Activated CD4-positive, alpha-beta T cell treated with anti-CD3 and anti-CD28 coated beads for 36 hours (primary cell): ENCODE data around the gene SLC24A3. TPM values are rescaled to one million over a fixed set of nuclear protein-coding genes. Genes with fewer than 3 reads are reported as not detected.

ENCODE experiments used
- ATAC-seq: fragments of 200-7000 bp; cut with Tn5 transposase; one replicate; pipeline ENCODE4 v1.10.0; 2021; ENCODE audit warnings: mild to moderate bottlenecking, moderate library complexity
- CTCF ChIA-PET: fragments of 350-600 bp; sonication (Branson Sonifier 250); formaldehyde crosslinking; loops from one replicate; lab custom pipeline; 2021; ENCODE audit warnings: antibody characterized with exemption; lab: Charles Lee
- POLR2A ChIA-PET: fragments of 350-600 bp; sonication (Branson Sonifier 250); formaldehyde crosslinking; loops from one replicate; lab custom pipeline; 2021; ENCODE audit warnings: antibody characterized with exemption, inconsistent platforms; lab: Charles Lee
- DNase-seq: peaks from one replicate; pipeline ENCODE4 v3.0.0-alpha.2; 2020
- H3K27ac Mint-ChIP-seq: one replicate; pipeline ENCODE4 v1.8.0; 2021; ENCODE audit warnings: mixed read lengths
- H3K27me3 Mint-ChIP-seq: one replicate; pipeline ENCODE4 v1.8.0; 2021; ENCODE audit warnings: mixed read lengths
- H3K36me3 Mint-ChIP-seq: one replicate; pipeline ENCODE4 v1.8.0; 2021; ENCODE audit warnings: low read depth, mixed read lengths
- H3K4me1 Mint-ChIP-seq: one replicate; pipeline ENCODE4 v1.8.0; 2021; ENCODE audit warnings: mixed read lengths
- H3K4me3 Mint-ChIP-seq: one replicate; pipeline ENCODE4 v1.8.0; 2021; ENCODE audit warnings: mild to moderate bottlenecking, moderate library complexity, mixed read lengths
- H3K9me3 Mint-ChIP-seq: one replicate; pipeline ENCODE4 v1.8.0; 2021; ENCODE audit warnings: low read depth, mixed read lengths
- intact Hi-C, 2 experiments: fragments of 100-400 bp; cut with DNase I in 1 of 2; cut with micrococcal nuclease in 1 of 2; formaldehyde crosslinking; loops; one replicate each; pipeline versions ENCODE4 v1.14.2 to v1.15.1; 2022 to 2024; cut with DNase I, micrococcal nuclease
- total RNA-seq, 2 experiments: library from RNA; stranded (reverse); gene quantifications; one replicate each; pipeline ENCODE4 v1.2.3, GENCODE V29; 2021

The SLC24A3 gene
- total RNA-seq, 2 experiments from 2014 or later = not detected

DNA sequence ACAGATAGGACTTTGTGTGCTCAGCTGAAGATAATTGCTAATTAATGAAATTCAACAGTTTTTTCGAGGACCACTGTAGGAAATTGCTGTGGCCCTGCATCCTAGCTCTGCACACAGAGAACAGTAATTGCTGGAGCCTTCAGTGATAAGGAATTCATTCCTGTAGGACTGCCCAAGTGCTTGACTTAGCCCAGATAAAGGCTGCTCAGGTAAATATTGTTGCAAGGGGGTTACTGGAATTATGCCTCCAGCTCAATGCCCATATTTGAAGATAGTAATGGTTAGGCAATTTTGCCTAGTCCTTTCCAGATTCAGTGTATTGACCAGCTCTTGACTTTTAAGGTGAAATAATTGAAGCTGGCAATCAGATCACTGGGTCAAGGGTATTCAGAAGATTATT is 122.9 kb downstream of the SLC24A3 start:
- intact Hi-C loops = no loop called here
- no peak overlapping the region for H3K4me3 Mint-ChIP-seq
- ChIA-PET POLR2A (interaction anchor here (0.6 kb wide), 1 partner anchor 128 kb away, joined by 3 read pairs; no protein-coding TSS in a partner anchor), CTCF (no interaction called here)
- DNase-seq (no peak), ATAC-seq (no peak)
- H3K27ac Mint-ChIP-seq = no peak overlapping the region
- H3K4me1 Mint-ChIP-seq = no peaks in the 10 kb centered on the region
- H3K27me3 Mint-ChIP-seq = peaks cover 2% of the 10 kb centered on the region
- H3K9me3 Mint-ChIP-seq = no peaks in the 10 kb centered on the region
- H3K36me3 Mint-ChIP-seq = no peaks in the 10 kb centered on the region

DNA sequence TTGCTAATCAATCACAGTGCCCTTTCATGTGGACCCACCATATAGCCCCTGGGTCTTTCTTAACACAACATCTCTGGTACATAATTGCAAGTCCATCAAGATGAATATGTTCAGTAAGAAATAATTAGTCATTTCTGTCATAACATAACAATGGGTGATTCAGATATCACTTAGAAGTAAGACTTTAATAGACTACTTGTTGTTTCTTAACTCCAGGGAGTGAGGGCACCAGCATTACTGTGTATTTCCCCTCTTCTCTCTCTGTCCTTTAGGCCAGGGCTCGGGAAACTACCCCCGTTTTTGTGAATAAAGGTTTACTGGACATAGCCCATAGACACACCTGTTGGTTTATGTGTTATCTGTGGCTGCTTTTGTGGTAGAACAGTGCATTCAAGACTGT is 123.5 kb downstream of the SLC24A3 start:
- no peak overlapping the region for H3K27ac Mint-ChIP-seq
- CTCF ChIA-PET = no interaction called here
- no peak overlapping the region for H3K4me3 Mint-ChIP-seq
- intact Hi-C loops = no loop called here
- no peaks in the 10 kb centered on the region for H3K36me3 Mint-ChIP-seq
- H3K27me3 Mint-ChIP-seq = peaks cover 2% of the 10 kb centered on the region
- no peaks in the 10 kb centered on the region for H3K9me3 Mint-ChIP-seq
- ATAC-seq (no peak), DNase-seq (no peak)
- H3K4me1 Mint-ChIP-seq = no peaks in the 10 kb centered on the region
- POLR2A ChIA-PET = no interaction called here

DNA sequence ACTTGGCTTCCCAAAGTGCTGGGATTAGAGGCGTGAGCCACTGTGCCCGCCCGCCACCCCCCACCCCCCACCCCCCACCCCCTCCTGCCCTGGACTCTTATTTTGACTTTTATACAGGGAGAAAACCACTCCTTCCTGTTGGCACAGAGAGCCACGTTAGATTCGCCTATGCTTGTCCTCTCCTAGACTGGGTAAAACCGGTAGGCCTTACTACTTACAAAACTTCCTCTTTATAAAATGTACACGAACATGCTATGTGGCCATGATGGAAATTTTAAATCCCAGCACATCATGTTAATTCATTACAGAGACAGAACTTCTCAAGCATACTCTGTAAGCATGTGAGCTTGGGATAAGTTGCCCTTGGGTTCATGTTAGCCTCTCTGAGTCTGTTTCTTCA is 124.2 kb downstream of the SLC24A3 start:
- intact Hi-C loops = no loop called here
- no peaks in the 10 kb centered on the region for H3K36me3 Mint-ChIP-seq
- CTCF ChIA-PET = no interaction called here
- H3K27me3 Mint-ChIP-seq = peaks cover 2% of the 10 kb centered on the region
- no peaks in the 10 kb centered on the region for H3K4me1 Mint-ChIP-seq
- POLR2A ChIA-PET = no interaction called here
- H3K27ac Mint-ChIP-seq = no peak overlapping the region
- H3K4me3 Mint-ChIP-seq = no peak overlapping the region
- no peak for DNase-seq
- no peaks in the 10 kb centered on the region for H3K9me3 Mint-ChIP-seq
- ATAC-seq = no peak

DNA sequence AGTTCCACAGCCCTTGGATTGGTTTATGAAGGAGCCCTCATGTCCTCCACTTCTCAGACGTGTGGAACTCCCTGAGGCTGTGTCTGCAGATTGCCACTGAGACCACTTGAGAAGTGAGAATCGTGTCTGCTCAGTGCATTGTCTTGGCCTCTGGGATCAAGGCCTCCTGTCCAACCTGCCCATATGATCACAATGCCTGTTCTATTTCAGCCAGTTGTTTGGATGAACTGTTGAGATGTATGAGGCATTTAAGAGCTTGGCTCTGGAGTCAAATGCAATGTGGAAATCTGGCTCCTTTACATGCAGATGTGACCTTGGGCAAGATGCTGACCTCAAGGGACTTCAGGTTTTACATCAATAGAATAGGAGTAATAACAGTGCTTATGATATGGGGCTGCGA is 125.9 kb downstream of the SLC24A3 start:
- H3K9me3 Mint-ChIP-seq = no peaks in the 10 kb centered on the region
- ChIA-PET POLR2A (no interaction called here), CTCF (no interaction called here)

DNA sequence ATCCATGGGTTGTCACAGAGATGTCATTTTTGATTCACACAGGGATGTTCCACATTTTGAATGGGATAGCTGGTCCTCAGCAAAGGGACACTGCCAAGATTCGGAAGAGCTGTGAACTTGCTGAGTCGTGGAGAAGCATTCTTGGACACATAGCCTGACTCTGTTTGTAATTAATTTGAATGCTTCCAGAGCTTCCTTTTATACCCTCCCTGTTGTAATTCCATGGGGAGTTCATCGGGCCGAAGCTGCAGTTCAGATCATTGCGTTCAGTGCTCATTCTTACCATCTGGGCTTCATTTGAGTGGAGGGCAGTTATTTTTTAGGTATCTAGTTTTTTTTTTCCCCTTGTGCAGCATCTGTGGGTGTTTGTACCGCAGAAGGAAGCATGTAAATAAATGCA is 126.5 kb downstream of the SLC24A3 start:
- Mint-ChIP-seq H3K27me3 (peaks cover 3% of the 10 kb centered on the region), H3K9me3 (no peaks in the 10 kb centered on the region), H3K4me3 (no peak overlapping the region), H3K36me3 (no peaks in the 10 kb centered on the region), H3K27ac (no peak overlapping the region), H3K4me1 (no peaks in the 10 kb centered on the region)
- no peak for ATAC-seq
- POLR2A ChIA-PET = no interaction called here
- CTCF ChIA-PET = interaction anchor here (0.7 kb wide), 1 partner anchor 684 kb away, joined by 3 read pairs; no protein-coding TSS in a partner anchor
- no peak for DNase-seq
- intact Hi-C loops = no loop called here

More for the DNA sequence above, 125.9 kb downstream of the SLC24A3 start:
- no peak for DNase-seq
- no peak for ATAC-seq
- H3K27ac Mint-ChIP-seq = no peak overlapping the region
- peaks cover 2% of the 10 kb centered on the region for H3K27me3 Mint-ChIP-seq
- no peaks in the 10 kb centered on the region for H3K4me1 Mint-ChIP-seq
- no peak overlapping the region for H3K4me3 Mint-ChIP-seq
- intact Hi-C loops = no loop called here
- no peaks in the 10 kb centered on the region for H3K36me3 Mint-ChIP-seq

DNA sequence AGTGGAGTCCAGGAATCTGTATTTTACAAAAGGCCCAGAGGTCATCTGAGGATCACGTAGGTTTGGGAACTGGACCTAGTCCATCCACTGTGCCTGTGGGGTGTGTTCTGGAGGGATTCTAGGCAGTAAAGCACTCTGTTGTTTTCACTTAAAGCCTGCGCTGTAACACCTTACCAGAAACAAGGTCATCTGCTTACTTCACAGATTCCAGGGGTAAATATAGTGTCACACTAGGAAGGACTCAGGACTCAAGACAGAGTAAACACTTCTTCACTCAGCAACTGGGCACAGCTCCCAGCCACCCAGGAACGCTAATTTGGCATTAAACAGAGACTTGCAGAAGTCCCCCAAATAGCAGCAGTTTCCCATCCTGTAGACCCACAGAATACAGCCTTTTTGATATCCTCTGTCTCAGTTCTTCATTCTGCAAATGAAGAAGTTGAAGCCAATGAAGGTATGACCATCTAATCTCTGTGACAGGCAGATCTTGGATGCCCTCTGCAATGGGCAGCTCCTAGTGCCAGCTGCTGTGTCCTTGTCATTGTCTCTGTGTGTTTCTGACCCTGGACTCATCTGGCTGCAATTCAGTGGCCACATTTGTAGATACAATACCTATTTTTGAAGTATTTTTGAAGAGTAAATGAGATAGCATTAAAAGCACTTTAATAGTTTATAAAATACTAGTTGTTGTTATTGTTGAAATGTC is 129.1 kb downstream of the SLC24A3 start:
- Mint-ChIP-seq H3K4me1 (no peaks in the 10 kb centered on the region), H3K9me3 (no peaks in the 10 kb centered on the region), H3K36me3 (no peaks in the 10 kb centered on the region), H3K27me3 (peaks cover 3% of the 10 kb centered on the region), H3K27ac (no peak overlapping the region), H3K4me3 (no peak overlapping the region)
- DNase-seq = no peak
- CTCF ChIA-PET = no interaction called here
- POLR2A ChIA-PET = no interaction called here
- no peak for ATAC-seq
- intact Hi-C loops = no loop called here

DNA sequence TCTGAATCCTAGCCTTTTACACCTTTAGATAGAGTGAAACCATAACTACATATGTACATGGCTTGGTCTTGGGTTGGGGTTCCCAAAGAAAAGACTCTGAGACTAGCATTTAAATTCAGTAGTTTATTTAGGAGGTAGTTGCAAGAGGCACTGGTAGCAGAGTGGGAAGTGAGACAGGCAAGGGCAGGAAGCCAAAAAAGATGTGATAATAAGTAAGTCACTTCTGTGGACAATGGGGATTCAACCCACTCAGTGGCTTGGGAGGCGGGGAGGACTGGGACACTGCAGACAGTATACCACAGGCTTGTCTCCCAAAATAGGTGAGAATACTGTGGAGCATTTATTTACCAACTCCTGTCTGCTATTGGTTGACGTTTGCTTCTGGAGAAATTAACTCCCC is 131.9 kb downstream of the SLC24A3 start:
- ChIA-PET CTCF (no interaction called here), POLR2A (no interaction called here)
- DNase-seq (no peak), ATAC-seq (no peak)
- H3K27ac Mint-ChIP-seq = no peak overlapping the region
- no peaks in the 10 kb centered on the region for H3K4me1 Mint-ChIP-seq
- H3K9me3 Mint-ChIP-seq = no peaks in the 10 kb centered on the region
- H3K4me3 Mint-ChIP-seq = no peak overlapping the region
- no peaks in the 10 kb centered on the region for H3K36me3 Mint-ChIP-seq
- intact Hi-C loops = no loop called here
- H3K27me3 Mint-ChIP-seq = peaks cover 2% of the 10 kb centered on the region

DNA sequence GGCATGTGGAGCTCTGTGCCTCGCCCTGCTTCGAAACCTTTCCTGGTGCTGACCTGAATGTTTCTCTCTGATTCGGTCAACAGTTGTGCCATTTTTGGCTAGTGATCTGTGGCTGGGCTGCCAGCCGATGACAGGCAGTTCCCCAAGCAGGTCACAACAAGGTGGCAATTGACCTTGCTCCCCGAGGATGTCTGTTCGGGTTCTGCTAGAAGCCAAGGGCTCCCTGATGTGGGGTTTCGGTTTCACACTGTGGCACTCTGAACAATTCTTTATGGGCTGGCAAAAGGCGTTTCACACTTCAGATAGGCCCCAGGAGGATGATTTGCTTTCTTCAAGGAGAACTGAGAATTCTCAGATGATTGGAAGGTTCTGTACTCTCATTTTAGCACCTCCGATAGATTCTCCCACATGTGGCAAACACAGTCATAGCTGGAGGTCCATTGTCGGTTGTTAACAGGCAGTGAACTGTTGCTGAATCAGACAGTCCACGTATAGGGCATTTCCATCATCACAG is 135.6 kb downstream of the SLC24A3 start:
- ChIA-PET POLR2A (no interaction called here), CTCF (no interaction called here)
- intact Hi-C loops = no loop called here
- no peaks in the 10 kb centered on the region for H3K4me1 Mint-ChIP-seq
- DNase-seq (no peak), ATAC-seq (no peak)
- H3K27ac Mint-ChIP-seq = no peak overlapping the region
- H3K27me3 Mint-ChIP-seq = peaks cover 2% of the 10 kb centered on the region
- no peaks in the 10 kb centered on the region for H3K36me3 Mint-ChIP-seq
- no peak overlapping the region for H3K4me3 Mint-ChIP-seq
- no peaks in the 10 kb centered on the region for H3K9me3 Mint-ChIP-seq

DNA sequence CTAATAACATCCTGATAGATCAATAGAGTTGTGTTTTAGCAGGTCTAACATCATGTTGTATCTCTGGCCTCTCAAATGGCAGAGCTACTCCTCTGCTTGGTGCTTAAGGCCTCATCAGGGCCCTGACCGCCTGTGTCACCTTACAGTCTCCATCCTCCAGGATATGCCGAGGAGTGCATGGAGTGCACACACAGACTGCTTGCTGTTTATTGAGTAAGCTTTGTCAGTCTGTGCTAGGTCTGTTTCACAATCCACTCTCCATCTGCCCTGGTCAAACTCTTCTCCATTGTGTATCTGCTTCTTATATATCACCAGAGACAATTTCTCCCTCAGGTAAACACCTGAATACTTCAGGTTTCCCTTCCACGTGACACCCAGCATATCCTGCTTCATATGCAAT is 136.1 kb downstream of the SLC24A3 start:
- no peak overlapping the region for H3K4me3 Mint-ChIP-seq
- no peak for DNase-seq
- no peaks in the 10 kb centered on the region for H3K36me3 Mint-ChIP-seq
- ATAC-seq = no peak
- ChIA-PET POLR2A (no interaction called here), CTCF (no interaction called here)
- intact Hi-C loops = no loop called here
- no peak overlapping the region for H3K27ac Mint-ChIP-seq
- no peaks in the 10 kb centered on the region for H3K4me1 Mint-ChIP-seq
- H3K9me3 Mint-ChIP-seq = no peaks in the 10 kb centered on the region
- H3K27me3 Mint-ChIP-seq = no peaks in the 10 kb centered on the region

DNA sequence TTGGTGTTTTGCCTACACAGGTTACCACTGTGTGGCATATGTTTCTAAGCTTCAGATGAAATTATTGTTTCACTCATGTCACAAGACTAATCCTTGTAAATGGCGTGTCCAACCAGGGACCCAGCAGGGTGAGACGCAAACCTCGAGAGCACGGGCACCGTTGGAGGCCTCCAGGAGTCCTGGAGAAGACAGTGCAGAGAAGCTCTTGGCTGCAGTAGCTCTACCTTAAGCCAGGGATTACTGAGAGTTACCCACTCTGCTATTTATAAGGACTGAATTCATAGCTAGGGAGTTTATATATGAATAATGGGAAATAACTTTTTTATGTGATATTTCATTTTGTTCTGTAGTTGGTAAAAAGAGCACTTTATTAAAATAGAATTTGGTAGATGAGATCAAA is 137.4 kb downstream of the SLC24A3 start:
- no peak overlapping the region for H3K4me3 Mint-ChIP-seq
- intact Hi-C loops = no loop called here
- H3K36me3 Mint-ChIP-seq = no peaks in the 10 kb centered on the region
- ATAC-seq (no peak), DNase-seq (no peak)
- ChIA-PET CTCF (no interaction called here), POLR2A (no interaction called here)
- no peaks in the 10 kb centered on the region for H3K4me1 Mint-ChIP-seq
- no peak overlapping the region for H3K27ac Mint-ChIP-seq
- no peaks in the 10 kb centered on the region for H3K27me3 Mint-ChIP-seq
- H3K9me3 Mint-ChIP-seq = no peaks in the 10 kb centered on the region

DNA sequence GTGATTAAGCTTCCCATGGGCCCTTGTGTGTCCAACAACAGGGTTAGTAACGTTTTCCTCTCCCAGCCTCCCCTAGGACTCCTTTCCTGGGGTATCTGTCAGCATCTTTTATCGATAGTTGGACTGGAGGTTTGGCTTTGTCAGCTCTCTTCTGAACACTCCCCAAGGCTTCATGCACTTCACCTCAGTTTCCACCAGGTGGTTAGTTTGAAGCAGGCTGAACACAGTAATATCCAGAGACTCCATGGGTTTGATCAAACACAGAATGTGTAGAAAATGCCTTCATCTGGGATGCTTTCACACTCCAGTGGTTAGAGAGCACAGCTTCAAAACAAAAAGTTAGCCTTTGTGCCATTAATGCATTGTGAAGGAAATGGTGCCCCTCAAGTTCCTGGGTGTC is 139.1 kb downstream of the SLC24A3 start:
- Mint-ChIP-seq H3K9me3 (no peaks in the 10 kb centered on the region), H3K4me3 (no peak overlapping the region), H3K27ac (no peak overlapping the region), H3K36me3 (no peaks in the 10 kb centered on the region), H3K4me1 (no peaks in the 10 kb centered on the region), H3K27me3 (no peaks in the 10 kb centered on the region)
- no peak for ATAC-seq
- no peak for DNase-seq
- POLR2A ChIA-PET = no interaction called here
- CTCF ChIA-PET = no interaction called here
- intact Hi-C loops = no loop called here

DNA sequence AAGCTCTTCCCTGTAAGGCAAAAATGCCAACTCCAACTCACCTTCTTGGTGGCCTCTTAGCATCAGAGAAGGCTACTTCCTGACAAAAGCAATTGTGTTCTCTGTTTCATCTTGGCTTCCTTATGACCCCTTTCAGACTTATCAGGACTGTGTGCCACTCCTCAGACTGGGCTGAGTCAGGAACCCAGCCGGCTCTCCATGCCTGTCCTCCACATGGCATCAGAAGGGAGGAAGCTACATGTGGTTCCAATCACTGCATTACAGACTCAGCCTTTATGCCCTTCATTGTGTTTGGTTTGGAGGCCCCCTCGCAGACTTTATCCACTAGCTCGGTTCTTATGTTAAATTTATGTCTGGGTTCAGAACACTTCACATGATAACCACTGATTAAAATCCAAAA is 142.5 kb downstream of the SLC24A3 start:
- no peaks in the 10 kb centered on the region for H3K36me3 Mint-ChIP-seq
- H3K27ac Mint-ChIP-seq = no peak overlapping the region
- H3K4me1 Mint-ChIP-seq = no peaks in the 10 kb centered on the region
- ATAC-seq = no peak
- intact Hi-C loops = no loop called here
- no peak for DNase-seq
- no peak overlapping the region for H3K4me3 Mint-ChIP-seq
- H3K9me3 Mint-ChIP-seq = no peaks in the 10 kb centered on the region
- ChIA-PET POLR2A (no interaction called here), CTCF (no interaction called here)
- peaks cover 2% of the 10 kb centered on the region for H3K27me3 Mint-ChIP-seq
